ENCODE results near the gene TPH1. TPM values are rescaled to one million over a fixed set of nuclear protein-coding genes. Genes with fewer than 3 reads are reported as not detected.

The TPH1 gene
- total RNA-seq, 1 experiment from 2014 or later: 0.07 TPM

DNA sequence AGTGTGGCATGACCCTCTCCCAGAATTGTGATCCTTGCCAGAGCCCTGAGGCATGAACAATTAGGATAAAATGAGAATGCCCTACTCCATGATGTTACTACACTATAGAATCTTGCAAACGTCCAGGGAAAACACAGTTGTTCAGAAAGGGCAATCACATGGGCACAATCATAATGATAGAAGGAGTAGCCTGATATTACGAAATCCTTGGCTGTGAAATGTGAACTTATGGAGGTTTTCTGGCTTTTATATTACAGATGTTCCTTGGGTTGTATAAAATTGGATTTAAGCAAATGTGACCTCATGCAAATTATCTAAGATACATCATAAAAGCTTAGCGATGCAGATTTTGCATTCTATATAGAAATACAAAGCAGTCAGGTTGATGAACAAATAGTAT is 29.4 kb upstream of the TPH1 start:
- POLR2A ChIA-PET: no interaction called here
- CTCF ChIA-PET: no interaction called here

DNA sequence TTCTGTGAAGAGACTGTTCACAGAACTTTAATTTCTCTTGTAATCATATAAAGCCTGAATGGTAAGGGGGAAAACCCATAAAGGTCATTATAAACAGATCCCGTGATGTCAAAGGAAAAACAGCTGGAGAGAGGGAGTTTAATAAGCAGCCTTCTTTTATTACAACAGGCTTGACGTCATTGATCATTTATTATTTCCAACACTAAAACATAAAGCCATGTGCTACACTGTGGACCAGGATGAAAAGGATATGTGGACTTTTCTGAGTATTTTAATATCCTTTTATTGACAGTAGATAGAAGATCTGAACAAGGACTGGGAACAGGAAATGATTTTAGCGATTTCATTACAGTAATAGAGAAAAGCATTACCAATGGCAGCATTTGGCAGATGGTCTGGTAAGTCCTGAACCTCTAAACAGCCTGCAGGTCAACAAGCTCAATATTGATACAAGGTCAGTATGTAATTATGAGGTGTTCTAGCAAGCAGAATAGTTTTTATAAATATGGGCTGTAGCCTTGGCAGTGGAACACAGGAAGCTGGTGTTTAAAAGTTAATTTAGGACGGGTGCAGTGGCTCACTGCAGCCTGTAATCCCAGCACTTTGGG is 25.1 kb upstream of the TPH1 start:
- H3K4me1 Mint-ChIP-seq: no peaks in the 10 kb centered on the region
- no peak overlapping the region for H3K27ac Mint-ChIP-seq
- CTCF ChIA-PET: no interaction called here
- DNase-seq (ENCODE audit: low spot score) (no peak), ATAC-seq (no peak)
- POLR2A ChIA-PET: no interaction called here
- H3K9me3 Mint-ChIP-seq: no peaks in the 10 kb centered on the region
- no peaks in the 10 kb centered on the region for H3K27me3 Mint-ChIP-seq (ENCODE audit: low read depth)
- no peaks in the 10 kb centered on the region for H3K36me3 Mint-ChIP-seq
- no peak overlapping the region for H3K4me3 Mint-ChIP-seq
- TF ChIP-seq, protein P1, sequence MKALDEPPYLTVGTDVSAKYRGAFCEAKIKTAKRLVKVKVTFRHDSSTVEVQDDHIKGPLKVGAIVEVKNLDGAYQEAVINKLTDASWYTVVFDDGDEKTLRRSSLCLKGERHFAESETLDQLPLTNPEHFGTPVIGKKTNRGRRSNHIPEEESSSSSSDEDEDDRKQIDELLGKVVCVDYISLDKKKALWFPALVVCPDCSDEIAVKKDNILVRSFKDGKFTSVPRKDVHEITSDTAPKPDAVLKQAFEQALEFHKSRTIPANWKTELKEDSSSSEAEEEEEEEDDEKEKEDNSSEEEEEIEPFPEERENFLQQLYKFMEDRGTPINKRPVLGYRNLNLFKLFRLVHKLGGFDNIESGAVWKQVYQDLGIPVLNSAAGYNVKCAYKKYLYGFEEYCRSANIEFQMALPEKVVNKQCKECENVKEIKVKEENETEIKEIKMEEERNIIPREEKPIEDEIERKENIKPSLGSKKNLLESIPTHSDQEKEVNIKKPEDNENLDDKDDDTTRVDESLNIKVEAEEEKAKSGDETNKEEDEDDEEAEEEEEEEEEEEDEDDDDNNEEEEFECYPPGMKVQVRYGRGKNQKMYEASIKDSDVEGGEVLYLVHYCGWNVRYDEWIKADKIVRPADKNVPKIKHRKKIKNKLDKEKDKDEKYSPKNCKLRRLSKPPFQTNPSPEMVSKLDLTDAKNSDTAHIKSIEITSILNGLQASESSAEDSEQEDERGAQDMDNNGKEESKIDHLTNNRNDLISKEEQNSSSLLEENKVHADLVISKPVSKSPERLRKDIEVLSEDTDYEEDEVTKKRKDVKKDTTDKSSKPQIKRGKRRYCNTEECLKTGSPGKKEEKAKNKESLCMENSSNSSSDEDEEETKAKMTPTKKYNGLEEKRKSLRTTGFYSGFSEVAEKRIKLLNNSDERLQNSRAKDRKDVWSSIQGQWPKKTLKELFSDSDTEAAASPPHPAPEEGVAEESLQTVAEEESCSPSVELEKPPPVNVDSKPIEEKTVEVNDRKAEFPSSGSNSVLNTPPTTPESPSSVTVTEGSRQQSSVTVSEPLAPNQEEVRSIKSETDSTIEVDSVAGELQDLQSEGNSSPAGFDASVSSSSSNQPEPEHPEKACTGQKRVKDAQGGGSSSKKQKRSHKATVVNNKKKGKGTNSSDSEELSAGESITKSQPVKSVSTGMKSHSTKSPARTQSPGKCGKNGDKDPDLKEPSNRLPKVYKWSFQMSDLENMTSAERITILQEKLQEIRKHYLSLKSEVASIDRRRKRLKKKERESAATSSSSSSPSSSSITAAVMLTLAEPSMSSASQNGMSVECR (CRISPR knock-in tag; IDR thresholded peaks at IDR 0.05; ENCODE audit: borderline replicate concordance): no peak
- TF ChIP-seq, protein P2, sequence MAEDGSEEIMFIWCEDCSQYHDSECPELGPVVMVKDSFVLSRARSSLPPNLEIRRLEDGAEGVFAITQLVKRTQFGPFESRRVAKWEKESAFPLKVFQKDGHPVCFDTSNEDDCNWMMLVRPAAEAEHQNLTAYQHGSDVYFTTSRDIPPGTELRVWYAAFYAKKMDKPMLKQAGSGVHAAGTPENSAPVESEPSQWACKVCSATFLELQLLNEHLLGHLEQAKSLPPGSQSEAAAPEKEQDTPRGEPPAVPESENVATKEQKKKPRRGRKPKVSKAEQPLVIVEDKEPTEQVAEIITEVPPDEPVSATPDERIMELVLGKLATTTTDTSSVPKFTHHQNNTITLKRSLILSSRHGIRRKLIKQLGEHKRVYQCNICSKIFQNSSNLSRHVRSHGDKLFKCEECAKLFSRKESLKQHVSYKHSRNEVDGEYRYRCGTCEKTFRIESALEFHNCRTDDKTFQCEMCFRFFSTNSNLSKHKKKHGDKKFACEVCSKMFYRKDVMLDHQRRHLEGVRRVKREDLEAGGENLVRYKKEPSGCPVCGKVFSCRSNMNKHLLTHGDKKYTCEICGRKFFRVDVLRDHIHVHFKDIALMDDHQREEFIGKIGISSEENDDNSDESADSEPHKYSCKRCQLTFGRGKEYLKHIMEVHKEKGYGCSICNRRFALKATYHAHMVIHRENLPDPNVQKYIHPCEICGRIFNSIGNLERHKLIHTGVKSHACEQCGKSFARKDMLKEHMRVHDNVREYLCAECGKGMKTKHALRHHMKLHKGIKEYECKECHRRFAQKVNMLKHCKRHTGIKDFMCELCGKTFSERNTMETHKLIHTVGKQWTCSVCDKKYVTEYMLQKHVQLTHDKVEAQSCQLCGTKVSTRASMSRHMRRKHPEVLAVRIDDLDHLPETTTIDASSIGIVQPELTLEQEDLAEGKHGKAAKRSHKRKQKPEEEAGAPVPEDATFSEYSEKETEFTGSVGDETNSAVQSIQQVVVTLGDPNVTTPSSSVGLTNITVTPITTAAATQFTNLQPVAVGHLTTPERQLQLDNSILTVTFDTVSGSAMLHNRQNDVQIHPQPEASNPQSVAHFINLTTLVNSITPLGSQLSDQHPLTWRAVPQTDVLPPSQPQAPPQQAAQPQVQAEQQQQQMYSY (CRISPR knock-in tag; IDR thresholded peaks at IDR 0.05): no peak
- TF ChIP-seq FOXP1 (CRISPR knock-in tag; IDR thresholded peaks at IDR 0.05; ENCODE audit: borderline replicate concordance) (no peak), ZNF232 (CRISPR knock-in tag; IDR thresholded peaks at IDR 0.05) (no peak)
- TF ChIP-seq, protein P3, sequence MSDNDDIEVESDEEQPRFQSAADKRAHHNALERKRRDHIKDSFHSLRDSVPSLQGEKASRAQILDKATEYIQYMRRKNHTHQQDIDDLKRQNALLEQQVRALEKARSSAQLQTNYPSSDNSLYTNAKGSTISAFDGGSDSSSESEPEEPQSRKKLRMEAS (CRISPR knock-in tag; IDR thresholded peaks at IDR 0.05): no peak
- TF ChIP-seq, protein P4, sequence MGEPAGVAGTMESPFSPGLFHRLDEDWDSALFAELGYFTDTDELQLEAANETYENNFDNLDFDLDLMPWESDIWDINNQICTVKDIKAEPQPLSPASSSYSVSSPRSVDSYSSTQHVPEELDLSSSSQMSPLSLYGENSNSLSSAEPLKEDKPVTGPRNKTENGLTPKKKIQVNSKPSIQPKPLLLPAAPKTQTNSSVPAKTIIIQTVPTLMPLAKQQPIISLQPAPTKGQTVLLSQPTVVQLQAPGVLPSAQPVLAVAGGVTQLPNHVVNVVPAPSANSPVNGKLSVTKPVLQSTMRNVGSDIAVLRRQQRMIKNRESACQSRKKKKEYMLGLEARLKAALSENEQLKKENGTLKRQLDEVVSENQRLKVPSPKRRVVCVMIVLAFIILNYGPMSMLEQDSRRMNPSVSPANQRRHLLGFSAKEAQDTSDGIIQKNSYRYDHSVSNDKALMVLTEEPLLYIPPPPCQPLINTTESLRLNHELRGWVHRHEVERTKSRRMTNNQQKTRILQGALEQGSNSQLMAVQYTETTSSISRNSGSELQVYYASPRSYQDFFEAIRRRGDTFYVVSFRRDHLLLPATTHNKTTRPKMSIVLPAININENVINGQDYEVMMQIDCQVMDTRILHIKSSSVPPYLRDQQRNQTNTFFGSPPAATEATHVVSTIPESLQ (CRISPR knock-in tag; IDR thresholded peaks at IDR 0.05): no peak
- TF ChIP-seq, protein P5, sequence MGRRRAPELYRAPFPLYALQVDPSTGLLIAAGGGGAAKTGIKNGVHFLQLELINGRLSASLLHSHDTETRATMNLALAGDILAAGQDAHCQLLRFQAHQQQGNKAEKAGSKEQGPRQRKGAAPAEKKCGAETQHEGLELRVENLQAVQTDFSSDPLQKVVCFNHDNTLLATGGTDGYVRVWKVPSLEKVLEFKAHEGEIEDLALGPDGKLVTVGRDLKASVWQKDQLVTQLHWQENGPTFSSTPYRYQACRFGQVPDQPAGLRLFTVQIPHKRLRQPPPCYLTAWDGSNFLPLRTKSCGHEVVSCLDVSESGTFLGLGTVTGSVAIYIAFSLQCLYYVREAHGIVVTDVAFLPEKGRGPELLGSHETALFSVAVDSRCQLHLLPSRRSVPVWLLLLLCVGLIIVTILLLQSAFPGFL (CRISPR knock-in tag; IDR thresholded peaks at IDR 0.05; ENCODE audit: borderline replicate concordance): no peak

More for the DNA sequence above, 29.4 kb upstream of the TPH1 start:
- TF ChIP-seq TEAD4 (CRISPR knock-in tag; IDR thresholded peaks at IDR 0.05): no peak
- TF ChIP-seq ETV6 (CRISPR knock-in tag; IDR thresholded peaks at IDR 0.05): no peak
- no peak for TF ChIP-seq RORB (CRISPR knock-in tag; IDR thresholded peaks at IDR 0.05)
- no peak for TF ChIP-seq GTF2I (CRISPR knock-in tag; conservative IDR thresholded peaks at IDR 0.05)
- TF ChIP-seq GABPB1 (CRISPR knock-in tag; IDR thresholded peaks at IDR 0.05): no peak
- no peak for TF ChIP-seq NFATC4 (CRISPR knock-in tag; IDR thresholded peaks at IDR 0.05)
- TF ChIP-seq, protein P6, sequence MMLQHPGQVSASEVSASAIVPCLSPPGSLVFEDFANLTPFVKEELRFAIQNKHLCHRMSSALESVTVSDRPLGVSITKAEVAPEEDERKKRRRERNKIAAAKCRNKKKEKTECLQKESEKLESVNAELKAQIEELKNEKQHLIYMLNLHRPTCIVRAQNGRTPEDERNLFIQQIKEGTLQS (CRISPR knock-in tag; conservative IDR thresholded peaks at IDR 0.05): no peak
- TF ChIP-seq, protein P4 (CRISPR knock-in tag; IDR thresholded peaks at IDR 0.05): no peak
- TF ChIP-seq, protein P7, sequence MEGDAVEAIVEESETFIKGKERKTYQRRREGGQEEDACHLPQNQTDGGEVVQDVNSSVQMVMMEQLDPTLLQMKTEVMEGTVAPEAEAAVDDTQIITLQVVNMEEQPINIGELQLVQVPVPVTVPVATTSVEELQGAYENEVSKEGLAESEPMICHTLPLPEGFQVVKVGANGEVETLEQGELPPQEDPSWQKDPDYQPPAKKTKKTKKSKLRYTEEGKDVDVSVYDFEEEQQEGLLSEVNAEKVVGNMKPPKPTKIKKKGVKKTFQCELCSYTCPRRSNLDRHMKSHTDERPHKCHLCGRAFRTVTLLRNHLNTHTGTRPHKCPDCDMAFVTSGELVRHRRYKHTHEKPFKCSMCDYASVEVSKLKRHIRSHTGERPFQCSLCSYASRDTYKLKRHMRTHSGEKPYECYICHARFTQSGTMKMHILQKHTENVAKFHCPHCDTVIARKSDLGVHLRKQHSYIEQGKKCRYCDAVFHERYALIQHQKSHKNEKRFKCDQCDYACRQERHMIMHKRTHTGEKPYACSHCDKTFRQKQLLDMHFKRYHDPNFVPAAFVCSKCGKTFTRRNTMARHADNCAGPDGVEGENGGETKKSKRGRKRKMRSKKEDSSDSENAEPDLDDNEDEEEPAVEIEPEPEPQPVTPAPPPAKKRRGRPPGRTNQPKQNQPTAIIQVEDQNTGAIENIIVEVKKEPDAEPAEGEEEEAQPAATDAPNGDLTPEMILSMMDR (IDR thresholded peaks at IDR 0.05): no peak
- no peak for TF ChIP-seq SMAD4 (CRISPR knock-in tag; IDR thresholded peaks at IDR 0.05)
- no peak for TF ChIP-seq TCF7 (CRISPR knock-in tag; IDR thresholded peaks at IDR 0.05; ENCODE audit: low read depth)
- TF ChIP-seq, protein P8, sequence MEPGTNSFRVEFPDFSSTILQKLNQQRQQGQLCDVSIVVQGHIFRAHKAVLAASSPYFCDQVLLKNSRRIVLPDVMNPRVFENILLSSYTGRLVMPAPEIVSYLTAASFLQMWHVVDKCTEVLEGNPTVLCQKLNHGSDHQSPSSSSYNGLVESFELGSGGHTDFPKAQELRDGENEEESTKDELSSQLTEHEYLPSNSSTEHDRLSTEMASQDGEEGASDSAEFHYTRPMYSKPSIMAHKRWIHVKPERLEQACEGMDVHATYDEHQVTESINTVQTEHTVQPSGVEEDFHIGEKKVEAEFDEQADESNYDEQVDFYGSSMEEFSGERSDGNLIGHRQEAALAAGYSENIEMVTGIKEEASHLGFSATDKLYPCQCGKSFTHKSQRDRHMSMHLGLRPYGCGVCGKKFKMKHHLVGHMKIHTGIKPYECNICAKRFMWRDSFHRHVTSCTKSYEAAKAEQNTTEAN (CRISPR knock-in tag; IDR thresholded peaks at IDR 0.05): no peak
- TF ChIP-seq ZNF317 (CRISPR knock-in tag; IDR thresholded peaks at IDR 0.05; ENCODE audit: borderline replicate concordance, low read depth): no peak
- no peak overlapping the region for H3K27ac Mint-ChIP-seq
- no peaks in the 10 kb centered on the region for H3K4me1 Mint-ChIP-seq
- no peak overlapping the region for H3K4me3 Mint-ChIP-seq
- ATAC-seq (no peak), DNase-seq (ENCODE audit: low spot score) (no peak)
- no peaks in the 10 kb centered on the region for H3K27me3 Mint-ChIP-seq (ENCODE audit: low read depth)
- H3K9me3 Mint-ChIP-seq: no peaks in the 10 kb centered on the region; the same call in 1 of the 2 replicates
- H3K36me3 Mint-ChIP-seq: peaks cover 17% of the 10 kb centered on the region
